A673 (cell line): ENCODE measurements around the gene GPC6.

Experiments
- EZH2 ChIP-seq: fragments of 200-600 bp; sonication (generic); IDR thresholded peaks from 2 replicates; pipeline ENCODE4 v1.6.1; 2017; ENCODE audit warnings: borderline replicate concordance, low read depth, mild to moderate bottlenecking, mixed read lengths, antibody characterized with exemption, low read length; ENCODE audit not compliant: poor library complexity, severe bottlenecking
- TF ChIP-seq, protein P1 (sequence below): fragments of 300-800, 200-600 bp; sonication (generic); conservative IDR thresholded peaks from 2 replicates; pipeline ENCODE4 v1.5.1; 2017; ENCODE audit warnings: low read depth, mild to moderate bottlenecking, antibody characterized with exemption, low read length, moderate library complexity, mixed read lengths

- TF ChIP-seq, protein P1, sequence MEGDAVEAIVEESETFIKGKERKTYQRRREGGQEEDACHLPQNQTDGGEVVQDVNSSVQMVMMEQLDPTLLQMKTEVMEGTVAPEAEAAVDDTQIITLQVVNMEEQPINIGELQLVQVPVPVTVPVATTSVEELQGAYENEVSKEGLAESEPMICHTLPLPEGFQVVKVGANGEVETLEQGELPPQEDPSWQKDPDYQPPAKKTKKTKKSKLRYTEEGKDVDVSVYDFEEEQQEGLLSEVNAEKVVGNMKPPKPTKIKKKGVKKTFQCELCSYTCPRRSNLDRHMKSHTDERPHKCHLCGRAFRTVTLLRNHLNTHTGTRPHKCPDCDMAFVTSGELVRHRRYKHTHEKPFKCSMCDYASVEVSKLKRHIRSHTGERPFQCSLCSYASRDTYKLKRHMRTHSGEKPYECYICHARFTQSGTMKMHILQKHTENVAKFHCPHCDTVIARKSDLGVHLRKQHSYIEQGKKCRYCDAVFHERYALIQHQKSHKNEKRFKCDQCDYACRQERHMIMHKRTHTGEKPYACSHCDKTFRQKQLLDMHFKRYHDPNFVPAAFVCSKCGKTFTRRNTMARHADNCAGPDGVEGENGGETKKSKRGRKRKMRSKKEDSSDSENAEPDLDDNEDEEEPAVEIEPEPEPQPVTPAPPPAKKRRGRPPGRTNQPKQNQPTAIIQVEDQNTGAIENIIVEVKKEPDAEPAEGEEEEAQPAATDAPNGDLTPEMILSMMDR = no peak
- TF ChIP-seq EZH2 = no peak
These were observed 645.8 kb downstream of the GPC6 start for GRCh38 chr13:93872376-93872775.
